ENCODE results near the gene LMNA.

The LMNA gene

GRCh38 chr1:156082309-156083091 is 32.0 kb upstream of the LMNA start, which contains the start of gene MEX3A:
Gene MEX3A, minus strand, starts transcription at chr1:156082465. Its CDS starts 467 bp downstream, at chr1:156081998.
- peak; percentile 33 for DNase-seq (ENCODE audit: low read depth)

GRCh38 chr1:156083800-156084790 is 30.4 kb upstream of the LMNA start:
- DNase-seq (ENCODE audit: low read depth): no peak

GRCh38 chr1:156086256-156086662 is 28.3 kb upstream of the LMNA start:
- DNase-seq (ENCODE audit: low read depth): no peak

- DNase-seq (ENCODE audit: low read depth): no peak
Measured at GRCh38 chr1:156089704-156090103, 24.8 kb upstream of the LMNA start.

- no peak for DNase-seq (ENCODE audit: low read depth)
Measured at GRCh38 chr1:156090138-156090839, 24.2 kb upstream of the LMNA start.

- DNase-seq (ENCODE audit: low read depth): peak; percentile 64
Measured at GRCh38 chr1:156090840-156091188, 23.7 kb upstream of the LMNA start.

GRCh38 chr1:156091610-156092009 is 22.9 kb upstream of the LMNA start:
- DNase-seq (ENCODE audit: low read depth): no peak

- no peak for DNase-seq (ENCODE audit: low read depth)
Measured at GRCh38 chr1:156095906-156096508, 18.5 kb upstream of the LMNA start.

GRCh38 chr1:156096640-156097391 is 17.7 kb upstream of the LMNA start:
- DNase-seq (ENCODE audit: low read depth): peak; percentile 80

- DNase-seq (ENCODE audit: low read depth): no peak
Measured at GRCh38 chr1:156097499-156098178, 16.9 kb upstream of the LMNA start.

GRCh38 chr1:156098784-156099183 is 15.7 kb upstream of the LMNA start:
- no peak for DNase-seq (ENCODE audit: low read depth)

- DNase-seq (ENCODE audit: low read depth): no peak
Measured at GRCh38 chr1:156099282-156099681, 15.2 kb upstream of the LMNA start.

- no peak for DNase-seq (ENCODE audit: low read depth)
Measured at GRCh38 chr1:156100205-156100995, 14.1 kb upstream of the LMNA start.

GRCh38 chr1:156101880-156102279 is 12.6 kb upstream of the LMNA start:
- no peak for DNase-seq (ENCODE audit: low read depth)

- DNase-seq (ENCODE audit: low read depth): peak; percentile 60
Measured at GRCh38 chr1:156102633-156103511, 11.6 kb upstream of the LMNA start.

GRCh38 chr1:156103521-156103947 is 11.0 kb upstream of the LMNA start:
- peak; percentile 84 for DNase-seq (ENCODE audit: low read depth)

- DNase-seq (ENCODE audit: low read depth): peak; percentile 94
Measured at GRCh38 chr1:156104065-156104810, 10.3 kb upstream of the LMNA start.

All from fibroblast of the conjunctiva (primary cell).